Lower leg skin (tissue), 3 donors: ENCODE measurements around the gene TMPO.

Experiments used
- CTCF ChIP-seq, 3 donors: fragments of 450-650 bp; IDR thresholded peaks; one replicate each; pipeline ENCODE4 v1.5.1; 2016; ENCODE audit warnings: antibody characterized with exemption in 3 of 3, mild to moderate bottlenecking in 3 of 3, moderate library complexity in 2 of 3
- POLR2A ChIP-seq, 2 donors: fragments of 450-650 bp; IDR thresholded peaks; one replicate each; pipeline ENCODE4 v1.6.1; 2016 to 2017; ENCODE audit warnings: antibody characterized with exemption in 2 of 2, mild to moderate bottlenecking in 1 of 2, moderate library complexity in 1 of 2

- TF ChIP-seq CTCF (IDR thresholded peaks at IDR 0.05) (no peak), POLR2A (IDR thresholded peaks at IDR 0.05) (no peak)
Observed at GRCh38 chr12:98530068-98530467, 14.7 kb downstream of the TMPO start.
